Endodermal cell (in vitro differentiated cells): ENCODE data around the gene WNT7B. TPM values are rescaled to one million over a fixed set of nuclear protein-coding genes. Genes with fewer than 3 reads are reported as not detected.

Experiments used
- DNase-seq: peaks from one replicate; pipeline ENCODE4 v3.0.0-alpha.2; 2017
- H3K27ac ChIP-seq: 2 replicates; pipeline ENCODE4 v1.5.1; 2013; ENCODE audit warnings: mild to moderate bottlenecking, low read depth, low read length, moderate library complexity
- H3K27me3 ChIP-seq: 2 replicates; pipeline ENCODE4 v1.6.1; 2013; ENCODE audit warnings: mild to moderate bottlenecking, low read length, moderate library complexity; ENCODE audit not compliant: insufficient read depth, control insufficient read depth, poor library complexity, severe bottlenecking
- H3K36me3 ChIP-seq: 2 replicates; pipeline ENCODE4 v1.7.0; 2013; ENCODE audit warnings: mild to moderate bottlenecking, low read length, moderate library complexity; ENCODE audit not compliant: control insufficient read depth, insufficient read depth
- H3K4me1 ChIP-seq: one replicate; pipeline ENCODE4 v1.7.0; 2013; ENCODE audit warnings: low read length; ENCODE audit not compliant: control insufficient read depth, insufficient read depth
- H3K4me3 ChIP-seq: 2 replicates; pipeline ENCODE4 v1.5.1; 2013; ENCODE audit warnings: mild to moderate bottlenecking, low read length, moderate library complexity
- H3K9ac ChIP-seq: 2 replicates; pipeline ENCODE4 v1.6.1; 2013; ENCODE audit warnings: mild to moderate bottlenecking, low read length, moderate library complexity; ENCODE audit not compliant: poor library complexity, severe bottlenecking; ENCODE audit errors: extremely low read depth
- H3K9me3 ChIP-seq: 2 replicates; pipeline ENCODE4 v1.6.1; 2013; ENCODE audit warnings: mild to moderate bottlenecking, low read length, moderate library complexity; ENCODE audit not compliant: control insufficient read depth
- H3K27ac Mint-ChIP-seq: 2 replicates; pipeline ENCODE4 v1.8.0; 2020; ENCODE audit warnings: mixed read lengths
- H3K27me3 Mint-ChIP-seq: 2 replicates; pipeline ENCODE4 v1.8.0; 2021; ENCODE audit warnings: mild to moderate bottlenecking, mixed read lengths; ENCODE audit not compliant: insufficient read depth
- H3K36me3 Mint-ChIP-seq: 2 replicates; pipeline ENCODE4 v1.8.0; 2020; ENCODE audit warnings: low read depth, mixed read lengths
- H3K4me1 Mint-ChIP-seq: 2 replicates; pipeline ENCODE4 v1.8.0; 2020; ENCODE audit warnings: mixed read lengths
- H3K4me3 Mint-ChIP-seq: 2 replicates; pipeline ENCODE4 v1.8.0; 2020; ENCODE audit warnings: mild to moderate bottlenecking, moderate library complexity, mixed read lengths
- H3K9me3 Mint-ChIP-seq: 2 replicates; pipeline ENCODE4 v1.8.0; 2020; ENCODE audit warnings: mild to moderate bottlenecking, mixed read lengths
- CTCF ChIP-seq: fragments of 200-600 bp; sonication (generic); conservative IDR thresholded peaks from 2 replicates; pipeline ENCODE4 v1.5.0; 2021; ENCODE audit warnings: antibody characterized with exemption, mild to moderate bottlenecking
- WGBS, 2 experiments: methylation state at CpG; one replicate each; pipeline versions ENCODE4 v1.1.5 to v1.1.7; 2013; ENCODE audit warnings: missing lambda C conversion rate in 2 of 2, mixed read lengths in 1 of 2; ENCODE audit not compliant: insufficient coverage in 1 of 2, insufficient read length in 1 of 2; 5-methylcytosine and 5-hydroxymethylcytosine counted together
- total RNA-seq, 2 donors: library from RNA; stranded (reverse); fragmentation: NEBNext Ultra II Directional in 1 of 2; extraction: Animal tissue kit (Norgen Biotek cat#: 25700) in 1 of 2; gene quantifications; 2 replicates in 1 of 2; 3 replicates in 1 of 2; pipeline ENCODE4 v1.2.1, GENCODE V29; 2021

WNT7B gene
- total RNA-seq, 2 donors from 2014 or later: not detected

DNA sequence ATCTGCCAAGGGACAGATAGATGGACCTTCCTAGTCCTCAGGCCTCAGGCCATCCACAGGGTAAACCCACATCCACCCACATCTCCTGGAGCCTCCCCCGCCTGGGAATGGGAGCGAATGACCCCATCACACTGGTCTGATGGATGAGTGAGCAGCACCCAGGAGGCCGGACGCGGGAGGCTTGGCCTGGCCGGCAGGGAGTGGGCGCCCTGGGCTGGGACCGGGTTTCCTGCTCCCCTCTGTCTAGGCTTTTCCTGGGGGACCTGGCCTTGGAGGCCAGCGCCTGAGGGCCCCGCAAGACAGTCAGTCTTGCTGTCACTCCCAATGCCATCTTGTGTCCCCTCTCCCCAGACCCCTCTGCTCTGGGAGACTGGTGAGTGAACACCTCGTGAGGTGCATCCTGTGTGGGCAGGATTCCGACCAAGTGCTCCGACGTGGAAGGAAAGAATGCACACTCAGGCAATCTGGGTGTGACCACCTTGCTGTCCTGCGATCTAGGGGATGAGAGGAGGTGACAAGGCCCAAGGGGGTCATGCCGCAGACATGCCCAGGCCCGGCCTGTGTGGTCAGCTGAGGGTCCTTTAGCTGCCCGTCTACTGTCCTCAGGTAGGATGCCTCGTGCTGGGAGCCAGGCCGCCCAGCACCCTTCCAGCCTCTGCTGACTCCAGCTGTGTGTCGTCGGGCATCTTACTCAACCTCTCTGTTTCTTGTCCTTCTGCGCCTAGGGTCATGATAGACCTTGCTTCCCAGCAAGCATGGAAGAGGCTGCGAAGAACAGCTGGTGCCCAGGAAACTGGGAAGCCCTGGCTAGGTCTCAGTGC lies 26.5 kb upstream of the WNT7B start:
- no peaks in the 10 kb centered on the region for H3K9me3 Mint-ChIP-seq
- no peak overlapping the region for H3K27ac Mint-ChIP-seq
- no peak overlapping the region for H3K4me3 Mint-ChIP-seq
- Histone ChIP-seq H3K4me1 (no peaks in the 10 kb centered on the region), H3K27me3 (no peaks in the 10 kb centered on the region), H3K4me3 (no peak overlapping the region), H3K27ac (no peak overlapping the region), H3K36me3 (no peaks in the 10 kb centered on the region), H3K9me3 (no peaks in the 10 kb centered on the region), H3K9ac (no peak overlapping the region)
- no peak for TF ChIP-seq CTCF
- no peaks in the 10 kb centered on the region for H3K27me3 Mint-ChIP-seq
- WGBS, 2 experiments: 90 to 94% methylated on average over 12 to 24 of the region's 24 CpGs
- DNase-seq: no peak
- peaks cover 7% of the 10 kb centered on the region for H3K4me1 Mint-ChIP-seq
- H3K36me3 Mint-ChIP-seq: no peaks in the 10 kb centered on the region

- Mint-ChIP-seq H3K9me3 (no peaks in the 10 kb centered on the region), H3K36me3 (no peaks in the 10 kb centered on the region), H3K4me1 (peaks cover 7% of the 10 kb centered on the region), H3K27me3 (no peaks in the 10 kb centered on the region), H3K27ac (no peak overlapping the region), H3K4me3 (no peak overlapping the region)
- Histone ChIP-seq H3K36me3 (no peaks in the 10 kb centered on the region), H3K4me3 (no peak overlapping the region), H3K27ac (no peak overlapping the region), H3K9me3 (no peaks in the 10 kb centered on the region), H3K9ac (no peak overlapping the region), H3K4me1 (no peaks in the 10 kb centered on the region), H3K27me3 (no peaks in the 10 kb centered on the region)
- DNase-seq: no peak
- no peak for TF ChIP-seq CTCF
- WGBS, 2 experiments: 83 to 91% methylated on average over 2 to 8 of the region's 8 CpGs
Measured at GRCh38 chr22:46002757-46003270, 25.9 kb upstream of the WNT7B start.

GRCh38 chr22:46001426-46002106 lies 24.6 kb upstream of the WNT7B start:
- H3K27me3 ChIP-seq: no peaks in the 10 kb centered on the region
- H3K9me3 Mint-ChIP-seq: no peaks in the 10 kb centered on the region
- H3K9me3 ChIP-seq: no peaks in the 10 kb centered on the region
- no peaks in the 10 kb centered on the region for H3K4me1 ChIP-seq
- H3K4me3 Mint-ChIP-seq: no peak overlapping the region
- H3K4me1 Mint-ChIP-seq: peaks cover 7% of the 10 kb centered on the region
- H3K27me3 Mint-ChIP-seq: no peaks in the 10 kb centered on the region
- no peak overlapping the region for H3K27ac Mint-ChIP-seq
- no peak overlapping the region for H3K27ac ChIP-seq
- DNase-seq: no peak
- H3K36me3 ChIP-seq: no peaks in the 10 kb centered on the region
- TF ChIP-seq CTCF: no peak
- no peak overlapping the region for H3K9ac ChIP-seq
- no peaks in the 10 kb centered on the region for H3K36me3 Mint-ChIP-seq
- WGBS, 2 experiments: 81 to 84% methylated on average over 12 to 22 of the region's 22 CpGs
- no peak overlapping the region for H3K4me3 ChIP-seq
